ENCODE measurements around the gene THSD7B. TPM values are rescaled to one million over a fixed set of nuclear protein-coding genes. Genes with fewer than 3 reads are reported as not detected.

THSD7B gene
- total and polyA plus RNA-seq, 9 donors, result 0.10 to 0.82 (median 0.37) TPM; not detected in 1

GRCh38 chr2:137155356-137156104 is 390.2 kb downstream of the THSD7B start:
- Histone ChIP-seq H3K27ac (no peak overlapping the region), H3K27me3 (peaks cover 2% of the 10 kb centered on the region), H3K4me3 (no peak overlapping the region), H3K36me3 (no peaks in the 10 kb centered on the region), H3K9me3 (no peaks in the 10 kb centered on the region), H3K4me1 (ENCODE audit: insufficient read depth) (no peaks in the 10 kb centered on the region)
- intact Hi-C loops (cut with DNase I), result no loop called here
- TF ChIP-seq POLR2A (IDR thresholded peaks at IDR 0.05) (no peak), EP300 (IDR thresholded peaks at IDR 0.05) (no peak), CTCF (IDR thresholded peaks at IDR 0.05) (no peak)
- WGBS, 3 donors, result 68 to 75% (median 70%) methylated on average over 4 of the region's 4 CpGs
- no peak for DNase-seq

GRCh38 chr2:137156221-137156844 is 391.0 kb downstream of the THSD7B start:
- H3K4me3 ChIP-seq, result no peak overlapping the region
- TF ChIP-seq CTCF (IDR thresholded peaks at IDR 0.05), result no peak
- TF ChIP-seq POLR2A (IDR thresholded peaks at IDR 0.05), result no peak
- TF ChIP-seq EP300 (IDR thresholded peaks at IDR 0.05), result no peak
- peaks cover 2% of the 10 kb centered on the region for H3K27me3 ChIP-seq
- H3K27ac ChIP-seq, result no peak overlapping the region
- intact Hi-C loops (cut with DNase I), result no loop called here
- H3K4me1 ChIP-seq (ENCODE audit: insufficient read depth), result no peaks in the 10 kb centered on the region
- no peaks in the 10 kb centered on the region for H3K36me3 ChIP-seq
- DNase-seq, result no peak
- 42 to 59% (median 57%) methylated on average over 4 of the region's 4 CpGs for WGBS, 3 donors
- H3K9me3 ChIP-seq, result no peaks in the 10 kb centered on the region

GRCh38 chr2:137157851-137158250 is 392.5 kb downstream of the THSD7B start:
- DNase-seq, result no peak
- no peak overlapping the region for H3K4me3 ChIP-seq
- no peaks in the 10 kb centered on the region for H3K9me3 ChIP-seq
- H3K36me3 ChIP-seq, result no peaks in the 10 kb centered on the region
- peaks cover 2% of the 10 kb centered on the region for H3K27me3 ChIP-seq
- H3K27ac ChIP-seq, result no peak overlapping the region
- no peaks in the 10 kb centered on the region for H3K4me1 ChIP-seq (ENCODE audit: insufficient read depth)
- intact Hi-C loops (cut with DNase I), result no loop called here
- 77 to 83% (median 81%) methylated on average over 1 of the region's 1 CpG for WGBS, 3 donors
- no peak for TF ChIP-seq POLR2A (IDR thresholded peaks at IDR 0.05)
- no peak for TF ChIP-seq CTCF (IDR thresholded peaks at IDR 0.05)
- TF ChIP-seq EP300 (IDR thresholded peaks at IDR 0.05), result no peak

GRCh38 chr2:137161250-137161649 is 395.9 kb downstream of the THSD7B start:
- Histone ChIP-seq H3K36me3 (no peaks in the 10 kb centered on the region), H3K9me3 (no peaks in the 10 kb centered on the region), H3K4me1 (ENCODE audit: insufficient read depth) (no peaks in the 10 kb centered on the region), H3K27me3 (no peaks in the 10 kb centered on the region), H3K27ac (no peak overlapping the region), H3K4me3 (no peak overlapping the region)
- intact Hi-C loops (cut with DNase I), result no loop called here
- DNase-seq, result no peak
- TF ChIP-seq EP300 (IDR thresholded peaks at IDR 0.05) (no peak), POLR2A (IDR thresholded peaks at IDR 0.05) (no peak), CTCF (IDR thresholded peaks at IDR 0.05) (no peak)
